GM19463 (cell line): Measurements from ENCODE around the gene RPS5.
"Not testable (repeated sequence)": the region's sequence is repeated elsewhere in the genome, so short reads cannot be mapped to it uniquely, and the experiment has no call there.

Source experiments
- ATAC-seq: cut with Tn5 transposase; IDR thresholded peaks from one replicate; pipeline ENCODE4 v1.9.1; 2021; ENCODE audit warnings: mild to moderate bottlenecking, moderate library complexity; ENCODE audit not compliant: unreplicated experiment

RPS5 gene

DNA sequence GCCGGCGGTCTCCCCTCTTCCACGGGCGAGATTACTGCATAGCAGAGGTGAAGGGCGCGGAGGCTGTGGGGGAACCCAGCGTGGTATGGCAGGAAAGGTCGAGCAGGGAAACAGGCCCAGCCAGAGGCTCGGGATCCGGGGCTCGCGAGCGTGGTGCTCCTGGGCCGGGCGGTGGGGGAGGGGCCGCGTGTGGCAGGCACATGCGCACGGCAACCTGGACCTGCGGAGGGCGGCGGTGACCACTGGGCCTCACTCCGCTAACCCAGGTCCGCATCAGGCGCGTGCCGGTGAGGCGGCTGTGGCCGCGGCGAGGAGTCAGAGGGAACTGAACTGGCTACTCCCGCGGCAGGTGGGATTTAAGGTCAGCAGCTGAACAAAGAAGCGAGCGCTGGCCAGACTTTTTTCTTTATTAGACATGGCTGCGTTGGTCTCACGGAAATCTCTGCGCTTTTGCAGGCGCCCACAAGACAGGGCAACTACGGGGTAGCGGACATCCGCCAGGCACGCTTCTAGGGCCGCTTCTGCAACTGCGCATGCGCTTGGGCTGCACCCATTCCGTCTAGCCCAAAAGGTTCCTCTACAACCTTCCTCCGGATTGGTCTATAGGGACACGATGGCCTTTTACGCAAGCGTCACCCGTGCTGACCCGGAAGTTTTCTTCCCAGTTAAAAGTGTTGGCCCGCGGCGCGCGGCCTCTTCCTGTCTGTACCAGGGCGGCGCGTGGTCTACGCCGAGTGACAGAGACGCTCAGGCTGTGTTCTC is at the start of gene RPS5:
Gene RPS5, plus strand, starts transcription at position 694 of the 762 bp plus-strand sequence. CDS start 869 bp downstream, outside the sequence.
- ATAC-seq: peak; percentile 82

DNA sequence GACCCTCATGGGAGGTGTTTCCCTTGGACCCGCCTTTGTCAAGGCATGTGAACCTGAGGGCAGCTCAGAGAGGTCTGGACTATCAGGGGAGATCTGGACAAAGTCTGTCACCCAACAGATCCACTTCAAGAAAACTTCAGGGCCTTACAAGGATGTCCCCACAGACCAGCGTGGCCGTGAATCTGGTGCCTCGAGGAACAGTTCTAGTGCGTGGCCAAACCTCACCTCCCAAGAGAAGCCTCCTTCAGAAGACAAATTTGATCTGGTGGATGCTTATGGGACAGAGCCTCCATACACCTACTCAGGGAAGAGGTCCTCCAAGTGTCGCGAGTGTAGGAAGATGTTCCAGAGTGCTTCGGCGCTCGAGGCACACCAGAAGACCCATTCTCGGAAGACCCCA is 48.7 kb upstream of the RPS5 start:
- no peak for ATAC-seq

DNA sequence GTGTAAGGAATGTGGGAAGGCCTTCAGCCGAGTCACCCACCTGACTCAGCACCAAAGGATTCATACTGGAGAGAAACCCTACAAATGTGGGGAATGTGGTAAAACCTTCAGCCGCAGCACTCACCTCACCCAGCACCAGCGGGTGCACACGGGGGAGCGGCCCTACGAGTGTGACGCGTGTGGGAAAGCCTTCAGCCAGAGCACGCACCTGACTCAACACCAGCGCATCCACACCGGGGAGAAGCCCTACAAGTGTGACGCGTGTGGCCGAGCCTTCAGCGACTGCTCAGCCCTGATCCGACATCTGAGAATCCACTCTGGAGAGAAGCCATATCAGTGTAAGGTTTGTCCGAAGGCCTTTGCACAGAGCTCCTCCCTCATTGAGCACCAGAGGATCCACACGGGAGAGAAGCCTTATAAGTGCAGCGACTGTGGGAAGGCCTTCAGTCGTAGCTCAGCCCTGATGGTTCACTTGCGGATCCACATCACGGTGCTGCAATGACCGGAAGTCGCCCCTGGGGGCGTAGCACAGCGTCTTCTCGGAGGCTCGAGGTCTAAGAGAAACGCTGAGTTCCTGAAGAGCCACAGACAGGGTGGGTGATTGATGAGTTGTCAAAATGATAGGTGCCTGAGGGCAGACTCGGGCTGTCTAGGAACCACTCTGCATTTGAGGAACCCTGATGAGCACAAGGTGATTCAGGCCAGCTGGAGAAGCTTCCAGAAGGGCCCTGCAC is 48.1 kb upstream of the RPS5 start:
- ATAC-seq: no peak

DNA sequence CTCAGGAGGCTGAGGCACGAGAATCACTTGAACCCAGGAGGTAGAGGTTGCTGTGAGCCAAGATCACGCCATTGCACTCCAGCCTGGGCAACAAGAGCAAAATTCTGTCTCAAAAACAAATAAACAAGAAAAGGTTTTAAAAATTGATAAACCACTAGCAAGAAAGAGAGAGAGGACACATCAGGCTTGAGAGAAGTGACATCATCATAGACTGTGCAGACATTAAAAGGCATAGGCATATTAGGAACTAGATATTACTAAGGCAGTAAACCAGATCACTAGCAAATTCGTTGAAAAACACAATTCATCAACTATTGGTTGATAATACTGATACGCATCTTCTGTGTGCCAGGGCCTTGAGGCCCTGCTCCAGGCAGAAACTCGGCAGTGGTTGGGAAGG is 41.5 kb upstream of the RPS5 start:
- ATAC-seq: no peak

DNA sequence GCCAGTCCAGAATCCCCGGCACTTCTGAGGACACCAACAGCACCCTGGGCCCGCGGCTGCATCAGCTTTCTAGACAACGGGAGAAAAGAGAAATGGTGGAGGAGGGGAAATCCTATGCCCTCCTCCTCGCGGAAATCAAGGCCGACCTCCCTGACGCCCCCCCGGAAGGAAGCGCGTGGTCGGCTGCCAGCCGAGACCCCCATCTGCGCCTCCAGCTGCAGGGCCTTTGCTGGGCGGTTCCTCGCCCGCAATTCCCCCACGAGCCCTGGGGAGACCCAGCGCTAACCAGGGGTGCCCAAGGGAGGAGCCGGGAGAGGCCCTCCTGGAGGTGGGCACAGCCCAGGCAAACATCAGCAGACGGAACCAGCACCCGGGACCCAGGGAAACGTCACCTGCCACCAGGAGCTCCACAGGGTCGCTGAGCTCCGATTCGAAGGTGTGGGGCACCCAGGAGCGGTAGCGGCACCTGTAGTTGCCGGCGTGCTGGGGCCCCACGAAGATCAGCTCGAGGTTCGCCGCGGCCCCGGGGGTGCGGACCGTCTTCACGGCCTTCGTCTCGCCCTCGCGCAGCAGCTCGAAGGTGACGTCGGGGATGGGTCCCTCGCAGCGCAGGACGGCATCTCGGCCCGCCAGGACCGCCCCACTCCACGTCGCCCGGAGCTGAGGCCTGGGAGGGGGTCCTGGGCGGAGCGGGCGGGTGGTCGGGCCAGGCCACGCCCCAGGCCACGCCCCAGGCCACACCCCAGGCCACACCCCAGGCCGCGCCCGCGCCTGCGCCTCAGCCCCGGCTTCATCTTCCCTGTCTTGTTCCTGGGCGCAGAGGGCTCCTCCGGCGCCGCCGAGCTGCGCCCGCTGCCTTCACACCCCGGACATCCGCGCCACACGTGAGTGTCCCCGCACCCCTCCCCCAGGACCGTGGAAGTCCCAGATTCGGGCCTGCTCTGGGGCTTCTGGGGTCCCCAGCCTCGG is 39.8 kb upstream of the RPS5 start:
- ATAC-seq: peak; percentile 95

DNA sequence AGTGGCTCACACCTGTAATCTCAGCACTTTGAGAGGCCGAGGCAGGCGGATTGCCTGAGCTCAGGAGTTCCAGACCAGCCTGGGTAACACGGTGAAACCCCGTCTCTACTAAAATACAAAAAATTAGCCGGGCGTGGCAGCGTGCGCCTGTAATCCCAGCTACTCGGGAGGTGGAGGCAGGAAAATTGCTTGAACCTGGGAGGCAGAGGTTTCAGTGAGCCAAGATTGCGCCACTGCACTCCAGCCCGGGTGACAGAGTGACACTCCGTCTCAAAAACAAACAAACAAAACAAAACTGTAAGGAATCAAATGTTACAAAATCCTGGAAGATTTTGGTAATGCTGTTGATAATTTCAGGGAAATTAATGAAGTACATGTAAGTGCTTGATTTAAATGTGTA is 39.0 kb upstream of the RPS5 start:
- ATAC-seq: not testable (repeated sequence)

DNA sequence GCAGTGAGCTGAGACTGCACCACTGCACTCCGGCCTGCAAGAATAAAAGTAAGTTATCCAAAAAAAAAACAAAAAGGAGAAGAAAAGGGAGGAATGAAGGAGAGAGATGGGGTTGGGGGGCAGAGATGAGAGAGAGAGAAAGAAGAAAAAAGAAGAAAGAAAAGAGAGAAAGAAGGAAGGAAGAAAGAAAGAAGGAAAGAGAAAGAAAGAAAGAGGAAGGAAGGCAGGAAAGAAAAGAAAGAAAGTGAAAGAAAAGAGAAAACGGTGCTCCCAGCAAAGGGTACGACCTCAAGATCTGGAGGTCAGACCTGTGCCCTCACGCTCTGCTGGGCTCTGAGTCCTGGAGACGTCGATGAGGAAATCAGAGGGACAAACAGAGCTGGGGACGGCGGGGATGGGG is 37.5 kb upstream of the RPS5 start:
- no peak for ATAC-seq

DNA sequence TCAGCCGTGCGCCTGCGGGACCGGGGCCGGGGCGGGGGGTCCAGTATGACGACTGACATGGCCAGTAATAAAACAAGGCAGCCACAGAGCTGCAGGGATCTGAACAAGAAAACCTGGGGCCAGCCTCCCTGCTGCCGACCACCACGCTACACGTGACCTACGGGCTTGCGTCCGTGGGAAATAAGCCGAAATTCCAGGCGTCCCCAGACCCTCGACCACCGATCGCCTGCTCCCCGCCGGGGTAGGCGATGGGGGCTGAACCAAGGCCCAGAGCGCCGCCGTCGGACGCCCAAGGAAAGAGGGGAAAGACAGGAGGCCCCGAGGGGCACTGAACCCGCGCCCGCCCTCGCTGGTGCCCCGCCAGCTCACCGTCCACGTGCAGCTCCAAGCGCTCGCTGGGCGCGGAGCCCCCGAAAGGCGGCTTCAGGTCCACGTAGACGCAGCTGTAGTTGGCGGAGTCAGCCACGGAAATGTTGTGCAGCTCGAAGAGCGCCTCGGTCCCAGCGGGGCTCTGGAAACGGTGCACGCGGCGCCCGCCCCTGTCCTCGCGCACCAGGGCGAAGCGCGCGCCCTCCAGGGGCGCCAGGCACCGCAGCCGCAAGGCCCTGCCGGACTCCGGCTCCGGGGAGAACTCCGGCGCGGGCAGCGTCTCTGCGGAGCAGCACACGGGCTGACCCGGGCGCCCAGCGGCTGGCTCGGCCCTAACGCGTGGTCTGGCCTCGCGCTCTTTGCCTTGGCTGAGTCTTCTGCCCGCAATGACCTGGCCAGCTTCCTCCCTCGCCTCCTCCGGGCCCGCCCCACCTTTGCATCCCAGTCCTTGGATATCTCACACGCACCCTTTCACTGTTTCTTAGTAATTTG is 36.8 kb upstream of the RPS5 start:
- no peak for ATAC-seq

DNA sequence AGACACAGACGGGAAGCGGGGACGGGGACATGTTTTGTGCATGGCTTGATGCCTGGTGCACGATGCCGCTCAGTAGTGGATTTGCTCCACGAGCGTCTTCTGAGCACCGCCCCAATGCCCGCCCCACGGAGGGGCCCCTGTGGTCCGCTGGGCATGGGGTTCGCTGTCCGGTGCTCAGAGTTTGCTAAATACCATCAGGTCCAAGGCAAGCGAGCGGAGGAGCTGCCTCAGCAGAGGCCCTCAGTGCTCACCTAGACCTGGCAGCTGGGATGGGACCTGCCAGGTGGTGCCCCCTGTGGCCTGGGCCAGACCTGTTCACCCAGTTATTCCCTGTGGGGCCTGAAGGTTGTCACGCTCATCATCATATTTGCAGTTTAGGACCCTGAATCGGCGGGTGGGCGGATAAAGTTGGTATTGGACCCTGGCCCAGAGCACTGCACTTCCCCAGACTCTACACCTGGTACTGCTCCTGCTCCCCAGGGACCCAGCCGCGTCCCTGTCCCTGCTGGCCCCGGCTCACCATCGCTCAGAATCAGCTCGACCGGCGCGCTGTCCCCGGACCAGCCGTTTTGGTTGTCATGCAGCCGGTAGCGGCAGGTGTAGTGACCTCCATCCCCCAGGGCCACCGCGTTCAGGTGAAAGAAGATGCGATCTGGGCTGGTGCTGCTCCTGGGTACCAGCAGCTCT is 36.1 kb upstream of the RPS5 start:
- ATAC-seq: no peak

DNA sequence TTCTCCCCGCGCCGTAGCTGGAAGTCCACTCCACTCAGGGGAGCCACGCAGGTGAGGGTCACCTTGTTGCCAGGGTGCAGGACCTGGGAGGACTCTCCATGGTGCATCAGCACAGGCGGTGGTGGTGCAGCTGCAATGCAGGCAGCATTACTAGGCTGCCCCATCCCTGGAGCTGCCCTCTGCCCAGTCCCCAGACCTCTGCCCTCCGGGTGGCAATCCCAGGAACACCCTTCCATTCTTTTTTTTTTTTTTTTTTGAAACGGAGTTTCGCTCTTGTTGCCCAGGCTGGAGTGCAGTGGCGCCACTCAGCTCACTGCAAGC is 35.6 kb upstream of the RPS5 start:
- no peak for ATAC-seq

DNA sequence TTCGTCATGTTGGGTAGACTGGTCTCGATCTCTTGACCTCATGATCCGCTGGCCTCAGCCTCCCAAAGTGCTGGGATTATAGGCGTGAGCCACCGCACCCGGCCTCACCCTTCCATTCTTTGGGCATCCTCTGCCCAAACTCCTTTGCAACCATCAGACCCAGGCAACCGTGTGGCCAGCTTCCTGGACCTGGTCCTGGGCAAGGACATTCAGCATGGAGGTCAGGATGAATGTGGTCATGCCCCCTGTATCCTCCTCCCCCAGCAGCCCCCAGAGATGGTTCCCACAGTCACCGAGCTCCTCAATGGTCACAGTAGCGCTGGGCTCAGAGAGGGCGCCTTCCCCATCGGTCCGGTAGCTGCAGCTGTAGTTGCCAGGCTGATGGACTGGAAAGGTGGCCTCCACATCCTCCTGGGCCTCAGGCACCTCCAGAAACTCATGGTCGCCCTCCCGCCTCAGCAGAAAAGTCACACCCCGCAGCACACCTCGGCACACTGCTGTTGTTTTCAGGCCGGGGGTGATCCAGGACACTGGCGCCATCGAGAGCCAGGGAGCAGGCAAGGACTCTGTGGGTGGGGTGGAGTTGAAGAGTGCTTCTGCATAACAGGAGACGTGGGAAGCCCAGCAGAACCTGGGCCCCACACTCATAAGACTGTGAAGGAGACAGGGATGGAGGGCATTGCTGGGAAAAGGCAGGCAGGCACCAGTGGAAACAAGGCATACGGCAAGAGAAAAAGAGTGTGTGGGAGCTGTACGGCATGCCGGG is 34.9 kb upstream of the RPS5 start:
- ATAC-seq: no peak

DNA sequence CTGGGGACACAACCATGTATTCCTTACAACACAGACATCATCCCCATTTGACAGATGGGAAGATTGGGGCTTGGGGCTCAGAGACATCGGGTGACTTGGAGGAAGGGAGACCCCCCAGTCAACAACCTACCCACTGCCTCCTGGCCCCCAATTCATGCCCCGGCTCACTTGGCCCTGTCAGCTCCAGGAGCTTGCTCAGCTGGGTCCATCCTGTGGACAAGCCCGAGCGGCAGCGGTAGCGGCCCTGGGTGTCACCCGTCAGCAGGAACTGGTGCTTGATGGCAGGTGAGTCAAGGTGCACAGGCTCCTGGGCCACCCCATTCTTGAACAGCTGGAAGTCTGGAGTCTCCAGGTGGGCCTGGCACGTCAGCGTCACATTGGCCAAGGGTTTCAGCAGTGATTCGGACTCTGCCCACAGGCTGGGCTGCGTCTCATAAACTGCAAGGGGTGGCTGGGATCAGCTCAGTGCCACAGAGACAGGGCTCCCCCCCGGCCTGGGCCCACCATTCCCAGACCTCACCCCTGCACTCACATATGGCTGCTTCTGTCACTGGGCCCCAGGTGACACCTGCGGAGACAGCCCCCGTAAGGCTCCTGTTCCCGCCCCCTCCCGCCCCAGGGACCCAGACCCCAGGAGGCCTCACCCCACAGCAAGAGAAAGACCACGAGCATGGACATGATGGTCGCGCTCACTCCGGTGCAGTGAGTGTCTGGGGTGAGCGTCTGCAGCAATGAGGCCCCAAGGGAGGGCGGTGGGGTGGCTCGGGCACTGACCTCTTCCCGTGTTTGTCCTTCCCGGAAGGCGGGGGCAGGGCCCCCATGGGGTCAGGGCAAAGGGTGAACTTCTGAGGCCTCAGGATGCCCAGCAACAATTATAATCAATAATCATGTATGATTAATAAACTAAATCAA is 34.1 kb upstream of the RPS5 start, which contains the start of gene A1BG:
Gene A1BG, minus strand, starts transcription at position 733 of the 912 bp plus-strand sequence. Its CDS starts 55 bp downstream, at position 678.
- no peak for ATAC-seq

DNA sequence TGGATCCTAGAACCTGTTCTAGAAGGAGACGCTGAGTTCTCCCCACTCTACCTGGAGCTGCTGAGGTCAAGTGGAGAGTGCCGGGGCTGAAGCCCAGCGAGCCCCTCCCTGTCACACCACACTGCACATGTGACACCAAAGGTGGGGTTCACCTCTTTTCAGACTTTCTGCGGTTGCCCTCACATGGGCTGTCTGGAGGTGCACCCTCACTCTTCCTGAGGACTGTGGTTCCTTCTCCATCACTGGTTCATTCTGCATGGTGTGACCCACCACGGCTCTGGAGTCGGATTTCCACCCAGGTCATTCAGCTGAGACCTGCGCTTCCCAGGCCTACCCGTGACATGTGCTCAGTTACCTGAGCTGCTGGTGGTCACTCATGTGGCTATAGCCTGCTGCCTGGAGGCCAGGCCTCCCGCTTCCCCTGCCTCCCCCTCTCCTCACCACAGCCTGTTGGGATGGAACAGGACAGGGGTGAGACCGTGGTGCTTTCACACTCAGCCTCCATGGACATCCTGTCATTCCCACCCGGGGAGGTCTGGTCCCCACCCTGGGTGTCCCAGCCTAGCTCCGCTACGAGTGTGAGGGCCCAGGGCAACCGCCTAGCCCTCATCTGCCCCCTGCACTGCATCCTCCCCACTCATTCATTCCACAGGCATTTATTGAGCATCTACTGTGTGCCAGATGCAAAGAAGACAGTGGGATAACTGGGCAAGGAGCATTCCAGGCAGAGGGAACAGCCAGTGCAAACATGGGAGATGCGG is 33.2 kb upstream of the RPS5 start:
- no peak for ATAC-seq

DNA sequence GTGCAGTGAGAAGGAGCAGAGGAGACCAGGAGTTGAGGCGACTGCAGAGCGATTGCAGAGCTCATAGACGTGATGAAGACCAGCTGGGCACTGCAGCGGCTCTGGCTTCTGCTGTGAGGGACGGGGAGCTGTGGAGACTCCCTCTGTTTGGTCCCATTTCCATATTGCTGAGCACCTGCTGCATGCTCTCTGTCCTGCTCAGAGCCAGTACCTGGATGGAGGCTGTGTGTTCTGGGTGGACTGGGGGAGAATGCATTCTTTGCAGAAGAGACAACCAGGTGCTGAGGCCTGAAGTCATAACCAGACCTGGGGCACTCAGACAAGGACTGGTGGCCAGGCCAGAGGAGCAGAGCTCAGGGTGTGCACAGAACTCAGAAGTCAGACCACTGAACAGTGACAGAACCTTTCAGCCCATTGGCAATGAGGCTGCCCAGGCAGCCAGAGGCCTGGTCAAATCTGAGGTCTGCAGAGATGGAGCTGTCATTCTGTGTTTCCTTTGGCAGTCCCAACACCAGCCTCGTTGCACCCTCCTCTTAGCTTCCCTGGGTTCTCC is 32.5 kb upstream of the RPS5 start:
- no peak for ATAC-seq

DNA sequence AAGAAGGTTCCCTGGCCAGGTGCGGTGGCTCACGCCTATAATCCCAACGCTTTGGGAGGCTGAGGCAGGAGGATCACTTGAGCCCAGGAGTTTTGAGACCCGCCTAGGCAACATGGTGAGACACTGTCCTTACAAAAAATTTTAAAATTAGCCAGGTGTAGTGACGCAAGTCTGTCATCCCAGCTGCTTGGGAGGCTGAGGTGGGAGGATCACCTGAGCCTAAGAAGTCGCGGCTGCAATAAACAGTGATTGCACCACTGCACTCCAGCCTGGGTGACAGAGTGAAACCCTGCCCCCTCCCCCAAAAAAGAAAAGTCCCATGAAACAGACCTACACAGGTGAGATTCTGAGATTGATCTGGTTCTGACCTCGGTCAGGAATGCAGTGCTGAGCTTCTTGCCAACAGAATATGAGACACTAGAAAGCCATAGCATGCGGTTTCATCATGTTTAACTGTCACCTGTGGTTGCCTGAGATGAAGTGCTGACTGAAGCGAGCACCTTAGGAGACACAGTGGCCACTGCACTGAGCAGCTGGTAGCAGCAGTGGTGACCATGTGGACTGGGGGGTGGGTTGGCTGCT is 31.8 kb upstream of the RPS5 start:
- no peak for ATAC-seq

DNA sequence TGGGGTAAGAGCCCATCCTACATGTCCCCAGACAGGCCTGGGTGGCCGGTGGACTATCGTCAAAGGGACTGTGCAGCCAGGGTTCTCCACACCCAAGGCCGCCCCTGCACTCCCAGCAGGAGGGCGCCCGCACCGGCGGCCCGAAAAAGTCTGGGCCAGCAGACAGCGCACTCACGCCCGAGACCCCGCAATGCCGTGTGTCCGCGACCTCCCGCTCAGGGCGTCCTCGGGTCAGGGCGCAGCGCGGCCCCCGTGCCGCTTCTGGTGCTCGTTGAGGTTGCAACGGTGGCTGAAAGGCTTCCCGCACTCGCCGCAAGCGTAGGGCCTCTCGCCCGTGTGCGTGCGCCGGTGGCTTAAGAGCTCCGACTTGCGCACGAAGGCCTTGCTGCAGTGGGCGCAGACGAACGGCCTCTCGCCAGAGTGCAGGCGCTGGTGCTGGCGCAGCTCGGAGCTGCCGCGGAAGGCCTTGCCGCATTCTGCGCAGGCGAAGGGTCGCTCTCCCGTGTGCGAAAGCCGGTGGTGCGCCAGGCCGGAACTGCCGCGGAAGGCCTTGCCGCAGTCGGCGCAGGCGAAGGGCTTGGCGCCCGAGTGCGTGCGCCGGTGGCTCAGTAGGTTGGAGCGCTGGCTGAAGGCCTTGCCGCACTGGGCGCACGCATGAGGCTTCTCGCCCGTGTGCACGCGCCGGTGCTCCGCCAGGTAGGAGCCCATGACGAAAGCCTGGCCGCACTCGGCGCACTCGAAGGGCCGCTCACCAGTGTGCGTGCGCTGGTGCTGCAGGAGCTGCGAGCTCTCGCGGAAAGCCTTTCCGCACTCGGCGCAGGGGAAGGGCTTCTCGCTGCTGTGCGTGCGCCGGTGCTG is 30.9 kb upstream of the RPS5 start:
- no peak for ATAC-seq
